ENCODE measurements around the gene UVRAG.

DNA sequence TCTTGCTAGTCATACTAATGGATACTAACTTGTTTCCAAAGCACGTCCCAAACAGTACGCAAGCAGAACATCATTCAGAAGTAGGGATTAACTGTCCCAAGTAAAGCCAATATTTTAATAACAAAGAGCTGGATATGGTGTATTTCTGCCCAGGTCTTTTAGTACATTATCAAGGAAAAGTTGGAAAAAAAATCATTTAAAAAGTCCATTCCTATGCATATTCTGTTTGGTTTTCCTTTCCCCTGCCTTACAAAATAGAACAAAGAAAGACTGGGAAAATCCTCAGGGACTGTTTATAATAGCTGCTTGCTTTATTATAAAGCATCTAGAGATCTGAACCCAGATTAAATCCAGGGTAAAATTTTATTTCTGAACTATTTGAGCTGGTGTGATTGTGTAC, 83.9 kb downstream of the UVRAG start:
- TF ChIP-seq, protein P1, sequence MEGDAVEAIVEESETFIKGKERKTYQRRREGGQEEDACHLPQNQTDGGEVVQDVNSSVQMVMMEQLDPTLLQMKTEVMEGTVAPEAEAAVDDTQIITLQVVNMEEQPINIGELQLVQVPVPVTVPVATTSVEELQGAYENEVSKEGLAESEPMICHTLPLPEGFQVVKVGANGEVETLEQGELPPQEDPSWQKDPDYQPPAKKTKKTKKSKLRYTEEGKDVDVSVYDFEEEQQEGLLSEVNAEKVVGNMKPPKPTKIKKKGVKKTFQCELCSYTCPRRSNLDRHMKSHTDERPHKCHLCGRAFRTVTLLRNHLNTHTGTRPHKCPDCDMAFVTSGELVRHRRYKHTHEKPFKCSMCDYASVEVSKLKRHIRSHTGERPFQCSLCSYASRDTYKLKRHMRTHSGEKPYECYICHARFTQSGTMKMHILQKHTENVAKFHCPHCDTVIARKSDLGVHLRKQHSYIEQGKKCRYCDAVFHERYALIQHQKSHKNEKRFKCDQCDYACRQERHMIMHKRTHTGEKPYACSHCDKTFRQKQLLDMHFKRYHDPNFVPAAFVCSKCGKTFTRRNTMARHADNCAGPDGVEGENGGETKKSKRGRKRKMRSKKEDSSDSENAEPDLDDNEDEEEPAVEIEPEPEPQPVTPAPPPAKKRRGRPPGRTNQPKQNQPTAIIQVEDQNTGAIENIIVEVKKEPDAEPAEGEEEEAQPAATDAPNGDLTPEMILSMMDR (IDR thresholded peaks at IDR 0.05 in 4 of 5, conservative IDR thresholded peaks at IDR 0.05 in 1 of 5), result no peak
- no peak for TF ChIP-seq POLR2A (IDR thresholded peaks at IDR 0.05)

All from gastrocnemius medialis (tissue), 4 donors.